GM12878 (cell line): ENCODE data around the gene ATF2. TPM values are rescaled to one million over a fixed set of nuclear protein-coding genes. Genes with fewer than 3 reads are reported as not detected.

Source experiments
- ATAC-seq: fragments of 200-7000 bp; cut with Tn5 transposase; 3 replicates; pipeline ENCODE4 v1.9.1; 2020; ENCODE audit warnings: mild to moderate bottlenecking, moderate library complexity
- BruUV-seq: library from RNA; stranded (reverse); fragments of 400-500 nt; replicated peaks from 2 replicates; lab custom pipeline; 2021; lab: Mats Ljungman, UMichigan
- CTCF ChIA-PET: fragments of 300-600 bp; sonication (Branson Sonifier 250); formaldehyde crosslinking; extraction: SDS; loops from one replicate; lab custom pipeline; 2021; ENCODE audit warnings: inconsistent platforms; lab: Yijun Ruan, JAX
- POLR2A ChIA-PET: fragments of 350-600 bp; formaldehyde crosslinking; extraction: SDS; loops from one replicate; lab custom pipeline; 2021; ENCODE audit warnings: inconsistent platforms; lab: Charles Lee
- RAD21 ChIA-PET: fragments of 300-600 bp; sonication (Branson Sonifier 250); formaldehyde crosslinking; loops from one replicate; lab custom pipeline; 2023; ENCODE audit warnings: antibody characterized with exemption; ENCODE audit not compliant: unreplicated experiment; lab: Charles Lee
- SMC1A ChIA-PET: fragments of 300-600 bp; sonication (Branson Sonifier 250); formaldehyde crosslinking; loops from one replicate; lab custom pipeline; 2023; ENCODE audit not compliant: unreplicated experiment, uncharacterized antibody; lab: Charles Lee
- DNase-seq: peaks from one replicate; pipeline ENCODE4 v3.0.0-alpha.2; 2011; ENCODE audit warnings: low read depth, low spot score
- FAIRE-seq: peaks from 3 replicates; lab custom pipeline; 2011; peaks lifted over from hg19 to GRCh38; lab: Jason Lieb, UNC
- H2AFZ ChIP-seq: 2 replicates; pipeline ENCODE4 v1.6.0; 2011; ENCODE audit warnings: low read depth, low read length, control low read depth; ENCODE audit not compliant: control insufficient read depth
- H3K27ac ChIP-seq: 2 replicates; pipeline ENCODE4 v1.5.1; 2011; ENCODE audit warnings: control low read depth; ENCODE audit not compliant: control insufficient read depth, insufficient read depth
- H3K27me3 ChIP-seq, 2 experiments: replicated peaks in 1 of 2; 2 replicates each; pipeline versions ENCODE4 v1.6.0 to v1.6.1; 2011; ENCODE audit warnings: low read length in 1 of 2; ENCODE audit not compliant: control insufficient read depth in 2 of 2, insufficient read depth in 2 of 2
- H3K36me3 ChIP-seq, 2 experiments: 2 replicates each; pipeline ENCODE4 v1.5.1; 2011; ENCODE audit warnings: low read length in 1 of 2; ENCODE audit not compliant: control insufficient read depth in 2 of 2, insufficient read depth in 2 of 2
- H3K4me1 ChIP-seq: 2 replicates; pipeline ENCODE4 v1.6.1; 2011; ENCODE audit warnings: mild to moderate bottlenecking, low read length, moderate library complexity, mixed read lengths; ENCODE audit not compliant: control insufficient read depth, insufficient read depth
- H3K4me2 ChIP-seq: 2 replicates; pipeline ENCODE4 v1.6.0; 2011; ENCODE audit warnings: control low read depth; ENCODE audit not compliant: control insufficient read depth, insufficient read depth
- H3K4me3 ChIP-seq: fragments of 200-600 bp; sonication (generic); 2 replicates; pipeline ENCODE4 v1.5.1; 2016
- H3K79me2 ChIP-seq: 2 replicates; pipeline ENCODE4 v1.6.0; 2011; ENCODE audit warnings: low read length; ENCODE audit not compliant: control insufficient read depth, insufficient read depth
- H3K9ac ChIP-seq: 2 replicates; pipeline ENCODE4 v1.8.0; 2011; ENCODE audit warnings: low read length, control low read depth, mixed read lengths; ENCODE audit not compliant: control insufficient read depth, insufficient read depth
- H3K9me3 ChIP-seq: replicated peaks from 3 replicates; pipeline ENCODE4 v1.5.1; 2011; ENCODE audit warnings: mild to moderate bottlenecking, low read length; ENCODE audit not compliant: control insufficient read depth, insufficient read depth
- H4K20me1 ChIP-seq: 2 replicates; pipeline ENCODE4 v1.6.0; 2011; ENCODE audit not compliant: control insufficient read depth, insufficient read depth
- ATF2 ChIP-seq: IDR thresholded peaks from 2 replicates; pipeline ENCODE4 v1.6.1; 2012; ENCODE audit warnings: low read length, inconsistent platforms
- MTA3 ChIP-seq: IDR thresholded peaks from 2 replicates; pipeline ENCODE4 v1.6.1; 2012; ENCODE audit warnings: low read length, inconsistent platforms, borderline replicate concordance
- MYC ChIP-seq: IDR thresholded peaks from 2 replicates; pipeline ENCODE4 v1.6.1; 2011; ENCODE audit warnings: mild to moderate bottlenecking, low read length, moderate library complexity, inconsistent platforms; ENCODE audit not compliant: insufficient read depth, insufficient replicate concordance, insufficient read length, severe bottlenecking
- RB1 ChIP-seq: fragments of 450-650 bp; formaldehyde crosslinking; IDR thresholded peaks from 2 replicates; pipeline ENCODE4 v1.6.1; 2017; ENCODE audit warnings: mild to moderate bottlenecking, borderline replicate concordance
- RBBP5 ChIP-seq: fragments of 200-600 bp; sonication (generic); conservative IDR thresholded peaks from 2 replicates; pipeline ENCODE4 v1.6.1; 2016
- SREBF2 ChIP-seq: IDR thresholded peaks from 2 replicates; pipeline ENCODE4 v1.6.1; 2012; ENCODE audit warnings: mild to moderate bottlenecking, low read length
- ZBTB4 ChIP-seq: fragments of 450-650 bp; formaldehyde crosslinking; IDR thresholded peaks from 2 replicates; pipeline ENCODE4 v1.4.0; 2022; ENCODE audit warnings: mild to moderate bottlenecking, moderate library complexity
- ZNF207 ChIP-seq: fragments of 450-650 bp; IDR thresholded peaks from 2 replicates; pipeline ENCODE4 v1.6.1; 2014; ENCODE audit warnings: antibody characterized with exemption, mild to moderate bottlenecking, borderline replicate concordance
- WGBS: methylation state at CpG from one replicate; pipeline ENCODE4 v1.1.6; 2016; ENCODE audit warnings: low lambda C conversion rate; ENCODE audit not compliant: insufficient replicate concordance, insufficient coverage; ENCODE audit errors: missing lambda C conversion rate; 5-methylcytosine and 5-hydroxymethylcytosine counted together
- in situ Hi-C: fragments of 300-500 bp; cut with MboI; formaldehyde crosslinking; loops from 9 replicates; pipeline ENCODE4 v1.14.3; 2018; ENCODE audit warnings: mixed read lengths
- intact Hi-C: fragments of 100-400 bp; cut with micrococcal nuclease; formaldehyde crosslinking; loops from one replicate; pipeline ENCODE4 v1.14.2; 2022; ENCODE audit not compliant: unreplicated experiment
- polyA plus RNA-seq, 11 experiments: library from polyadenylated mRNA; depleted of rRNA in 4 of 11; unstranded in 6 of 11; stranded (reverse) in 5 of 11; fragments of >200 nt; fragmentation: Nextera tagmentation in 4 of 11; fragmentation: Illumina TruSeq in 1 of 11; extraction: Ambion mirVana in 4 of 11; extraction: Trizol in 1 of 11; gene quantifications; 1 replicate in 1 of 11; 2 replicates in 10 of 11; pipeline versions ENCODE4 v1.2.1 to v1.2.3, GENCODE V29; 2011 to 2016; ENCODE audit warnings: inconsistent platforms in 2 of 11, missing spikeins in 2 of 11, low read depth in 1 of 11
- total RNA-seq, 4 experiments: library from RNA; depleted of rRNA in 3 of 4; stranded (reverse); fragments of >200 nt in 3 of 4; fragmentation: Illumina TruSeq in 1 of 4; extraction: Trizol in 1 of 4; gene quantifications; 2 replicates each; pipeline versions ENCODE4 v1.2.1 to v1.2.3, GENCODE V29; 2013 to 2021
- TF ChIP-seq, protein P1 (sequence below): fragments of 150-350 bp; IDR thresholded peaks from 2 replicates; pipeline ENCODE4 v1.6.1; 2016; ENCODE audit warnings: low read depth, low read length
- TF ChIP-seq, protein P2 (sequence below): fragments of 450-650 bp; IDR thresholded peaks from 2 replicates; pipeline ENCODE4 v1.6.1; 2017; ENCODE audit warnings: mild to moderate bottlenecking, moderate library complexity

Gene ATF2
- total and polyA plus RNA-seq, 10 of the 15 experiments (the other 5 are each of a cell fraction or from before 2014, with no cell fraction given) = 10.3 to 78.0 (median 36.0) TPM

DNA sequence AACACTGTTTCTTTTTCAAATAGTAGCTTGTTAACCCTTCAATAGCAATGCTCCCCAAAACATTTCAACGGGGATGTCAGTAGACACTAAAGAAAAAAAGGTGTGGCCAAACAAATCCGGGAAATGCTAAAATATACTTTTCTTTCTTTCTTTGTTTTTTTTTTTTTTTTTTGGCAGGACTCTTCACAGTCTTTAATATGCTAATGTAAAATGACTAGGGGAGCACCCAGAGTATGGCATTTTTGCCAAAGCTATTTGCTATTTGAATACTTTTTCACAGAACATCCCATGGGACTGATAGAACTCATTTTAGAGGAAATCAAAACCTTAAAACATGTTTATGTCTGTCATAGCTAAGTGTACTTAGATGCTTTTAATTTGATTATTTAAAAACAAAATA lies 32.1 kb downstream of the ATF2 start (continued):
- TF ChIP-seq ZNF207 (no peak), RBBP5 (no peak), RB1 (no peak)
- TF ChIP-seq, protein P1, sequence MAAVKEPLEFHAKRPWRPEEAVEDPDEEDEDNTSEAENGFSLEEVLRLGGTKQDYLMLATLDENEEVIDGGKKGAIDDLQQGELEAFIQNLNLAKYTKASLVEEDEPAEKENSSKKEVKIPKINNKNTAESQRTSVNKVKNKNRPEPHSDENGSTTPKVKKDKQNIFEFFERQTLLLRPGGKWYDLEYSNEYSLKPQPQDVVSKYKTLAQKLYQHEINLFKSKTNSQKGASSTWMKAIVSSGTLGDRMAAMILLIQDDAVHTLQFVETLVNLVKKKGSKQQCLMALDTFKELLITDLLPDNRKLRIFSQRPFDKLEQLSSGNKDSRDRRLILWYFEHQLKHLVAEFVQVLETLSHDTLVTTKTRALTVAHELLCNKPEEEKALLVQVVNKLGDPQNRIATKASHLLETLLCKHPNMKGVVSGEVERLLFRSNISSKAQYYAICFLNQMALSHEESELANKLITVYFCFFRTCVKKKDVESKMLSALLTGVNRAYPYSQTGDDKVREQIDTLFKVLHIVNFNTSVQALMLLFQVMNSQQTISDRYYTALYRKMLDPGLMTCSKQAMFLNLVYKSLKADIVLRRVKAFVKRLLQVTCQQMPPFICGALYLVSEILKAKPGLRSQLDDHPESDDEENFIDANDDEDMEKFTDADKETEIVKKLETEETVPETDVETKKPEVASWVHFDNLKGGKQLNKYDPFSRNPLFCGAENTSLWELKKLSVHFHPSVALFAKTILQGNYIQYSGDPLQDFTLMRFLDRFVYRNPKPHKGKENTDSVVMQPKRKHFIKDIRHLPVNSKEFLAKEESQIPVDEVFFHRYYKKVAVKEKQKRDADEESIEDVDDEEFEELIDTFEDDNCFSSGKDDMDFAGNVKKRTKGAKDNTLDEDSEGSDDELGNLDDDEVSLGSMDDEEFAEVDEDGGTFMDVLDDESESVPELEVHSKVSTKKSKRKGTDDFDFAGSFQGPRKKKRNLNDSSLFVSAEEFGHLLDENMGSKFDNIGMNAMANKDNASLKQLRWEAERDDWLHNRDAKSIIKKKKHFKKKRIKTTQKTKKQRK = no peak
- TF ChIP-seq, all 136 proteins: peak for 0

- POLR2A ChIA-PET = no interaction called here
- Histone ChIP-seq H3K79me2 (peaks cover 33% of the 10 kb centered on the region), H3K4me1 (peaks cover 17% of the 10 kb centered on the region), H2AFZ (no peak overlapping the region), H3K4me3 (no peak overlapping the region), H4K20me1 (no peaks in the 10 kb centered on the region), H3K27me3 (no peaks in the 10 kb centered on the region), H3K4me2 (no peak overlapping the region), H3K27ac (peak overlapping the region; percentile 49; the same call in 1 of the 2 replicates), H3K36me3 (peaks cover 0 to 10% of the 10 kb centered on the region in 2 experiments; a peak in 2 of 4 replicates), H3K9me3 (no peaks in the 10 kb centered on the region), H3K9ac (no peak overlapping the region)
- CTCF ChIA-PET = interaction anchor here (0.6 to 1.0 kb wide), 4 partner anchors 32 to 106 kb away, joined by 3 to 4 read pairs (median 4); no protein-coding TSS in a partner anchor
- WGBS = 97% methylated on average over 3 of the region's 3 CpGs
- no TSS peak for BruUV-seq
- FAIRE-seq (peak; percentile 68), ATAC-seq (no peak), DNase-seq (no peak)
- RAD21 ChIA-PET = no interaction called here
- in situ Hi-C loops (no loop called here), intact Hi-C loops (no loop called here)
- SMC1A ChIA-PET = interaction anchor here (1.9 kb wide), 1 partner anchor 17 kb away, joined by 5 read pairs; no protein-coding TSS in a partner anchor
- TF ChIP-seq ATF2 (no peak), MYC (no peak), RB1 (no peak), ZBTB4 (no peak), MTA3 (no peak), SREBF2 (no peak)
- TF ChIP-seq, protein P2, sequence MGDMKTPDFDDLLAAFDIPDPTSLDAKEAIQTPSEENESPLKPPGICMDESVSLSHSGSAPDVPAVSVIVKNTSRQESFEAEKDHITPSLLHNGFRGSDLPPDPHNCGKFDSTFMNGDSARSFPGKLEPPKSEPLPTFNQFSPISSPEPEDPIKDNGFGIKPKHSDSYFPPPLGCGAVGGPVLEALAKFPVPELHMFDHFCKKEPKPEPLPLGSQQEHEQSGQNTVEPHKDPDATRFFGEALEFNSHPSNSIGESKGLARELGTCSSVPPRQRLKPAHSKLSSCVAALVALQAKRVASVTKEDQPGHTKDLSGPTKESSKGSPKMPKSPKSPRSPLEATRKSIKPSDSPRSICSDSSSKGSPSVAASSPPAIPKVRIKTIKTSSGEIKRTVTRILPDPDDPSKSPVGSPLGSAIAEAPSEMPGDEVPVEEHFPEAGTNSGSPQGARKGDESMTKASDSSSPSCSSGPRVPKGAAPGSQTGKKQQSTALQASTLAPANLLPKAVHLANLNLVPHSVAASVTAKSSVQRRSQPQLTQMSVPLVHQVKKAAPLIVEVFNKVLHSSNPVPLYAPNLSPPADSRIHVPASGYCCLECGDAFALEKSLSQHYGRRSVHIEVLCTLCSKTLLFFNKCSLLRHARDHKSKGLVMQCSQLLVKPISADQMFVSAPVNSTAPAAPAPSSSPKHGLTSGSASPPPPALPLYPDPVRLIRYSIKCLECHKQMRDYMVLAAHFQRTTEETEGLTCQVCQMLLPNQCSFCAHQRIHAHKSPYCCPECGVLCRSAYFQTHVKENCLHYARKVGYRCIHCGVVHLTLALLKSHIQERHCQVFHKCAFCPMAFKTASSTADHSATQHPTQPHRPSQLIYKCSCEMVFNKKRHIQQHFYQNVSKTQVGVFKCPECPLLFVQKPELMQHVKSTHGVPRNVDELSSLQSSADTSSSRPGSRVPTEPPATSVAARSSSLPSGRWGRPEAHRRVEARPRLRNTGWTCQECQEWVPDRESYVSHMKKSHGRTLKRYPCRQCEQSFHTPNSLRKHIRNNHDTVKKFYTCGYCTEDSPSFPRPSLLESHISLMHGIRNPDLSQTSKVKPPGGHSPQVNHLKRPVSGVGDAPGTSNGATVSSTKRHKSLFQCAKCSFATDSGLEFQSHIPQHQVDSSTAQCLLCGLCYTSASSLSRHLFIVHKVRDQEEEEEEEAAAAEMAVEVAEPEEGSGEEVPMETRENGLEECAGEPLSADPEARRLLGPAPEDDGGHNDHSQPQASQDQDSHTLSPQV = no peak
Measured at GRCh38 chr2:175135177-175135576, 32.8 kb downstream of the ATF2 start.
